ENCODE data around the gene CNTNAP4.

CNTNAP4 gene

GRCh38 chr16:76583945-76584344, 306.7 kb downstream of the CNTNAP4 start:
- no peak for DNase-seq (ENCODE audit: low read depth in 2 of 2)

GRCh38 chr16:76598498-76598897, 321.3 kb downstream of the CNTNAP4 start:
- no peak for DNase-seq (ENCODE audit: low read depth in 2 of 2)

GRCh38 chr16:76607317-76607716, 330.1 kb downstream of the CNTNAP4 start:
- DNase-seq (ENCODE audit: low read depth in 2 of 2) = no peak
